Endodermal cell (in vitro differentiated cells): ENCODE measurements around the gene SF3B5. TPM values are rescaled to one million over a fixed set of nuclear protein-coding genes. Genes with fewer than 3 reads are reported as not detected.

Experiments used
- DNase-seq: peaks from one replicate; pipeline ENCODE4 v3.0.0-alpha.2; 2017
- H3K27ac ChIP-seq: 2 replicates; pipeline ENCODE4 v1.5.1; 2013; ENCODE audit warnings: mild to moderate bottlenecking, low read depth, low read length, moderate library complexity
- H3K27me3 ChIP-seq: 2 replicates; pipeline ENCODE4 v1.6.1; 2013; ENCODE audit warnings: mild to moderate bottlenecking, low read length, moderate library complexity; ENCODE audit not compliant: insufficient read depth, control insufficient read depth, poor library complexity, severe bottlenecking
- H3K36me3 ChIP-seq: 2 replicates; pipeline ENCODE4 v1.7.0; 2013; ENCODE audit warnings: mild to moderate bottlenecking, low read length, moderate library complexity; ENCODE audit not compliant: control insufficient read depth, insufficient read depth
- H3K4me1 ChIP-seq: one replicate; pipeline ENCODE4 v1.7.0; 2013; ENCODE audit warnings: low read length; ENCODE audit not compliant: control insufficient read depth, insufficient read depth
- H3K4me3 ChIP-seq: 2 replicates; pipeline ENCODE4 v1.5.1; 2013; ENCODE audit warnings: mild to moderate bottlenecking, low read length, moderate library complexity
- H3K9ac ChIP-seq: 2 replicates; pipeline ENCODE4 v1.6.1; 2013; ENCODE audit warnings: mild to moderate bottlenecking, low read length, moderate library complexity; ENCODE audit not compliant: poor library complexity, severe bottlenecking; ENCODE audit errors: extremely low read depth
- H3K9me3 ChIP-seq: 2 replicates; pipeline ENCODE4 v1.6.1; 2013; ENCODE audit warnings: mild to moderate bottlenecking, low read length, moderate library complexity; ENCODE audit not compliant: control insufficient read depth
- H3K27ac Mint-ChIP-seq: 2 replicates; pipeline ENCODE4 v1.8.0; 2020; ENCODE audit warnings: mixed read lengths
- H3K27me3 Mint-ChIP-seq: 2 replicates; pipeline ENCODE4 v1.8.0; 2021; ENCODE audit warnings: mild to moderate bottlenecking, mixed read lengths; ENCODE audit not compliant: insufficient read depth
- H3K36me3 Mint-ChIP-seq: 2 replicates; pipeline ENCODE4 v1.8.0; 2020; ENCODE audit warnings: low read depth, mixed read lengths
- H3K4me1 Mint-ChIP-seq: 2 replicates; pipeline ENCODE4 v1.8.0; 2020; ENCODE audit warnings: mixed read lengths
- H3K4me3 Mint-ChIP-seq: 2 replicates; pipeline ENCODE4 v1.8.0; 2020; ENCODE audit warnings: mild to moderate bottlenecking, moderate library complexity, mixed read lengths
- H3K9me3 Mint-ChIP-seq: 2 replicates; pipeline ENCODE4 v1.8.0; 2020; ENCODE audit warnings: mild to moderate bottlenecking, mixed read lengths
- CTCF ChIP-seq: fragments of 200-600 bp; sonication (generic); conservative IDR thresholded peaks from 2 replicates; pipeline ENCODE4 v1.5.0; 2021; ENCODE audit warnings: antibody characterized with exemption, mild to moderate bottlenecking
- whole genome bisulfite sequencing, 2 experiments: methylation state at CpG; one replicate each; pipeline versions ENCODE4 v1.1.5 to v1.1.7; 2013; ENCODE audit warnings: missing lambda C conversion rate in 2 of 2, mixed read lengths in 1 of 2; ENCODE audit not compliant: insufficient coverage in 1 of 2, insufficient read length in 1 of 2; 5-methylcytosine and 5-hydroxymethylcytosine counted together
- long read RNA-seq, 4 experiments: library from polyadenylated mRNA in 2 of 4; library from RNA in 1 of 4; library from capped mRNA in 1 of 4; stranded (forward) in 3 of 4; unstranded in 1 of 4; transcript quantifications; one replicate each; pipeline ENCODE4 v2.0.0, GENCODE V29; 2020 to 2021; ENCODE audit warnings: inconsistent platforms in 1 of 4
- polyA plus RNA-seq, 2 experiments: library from polyadenylated mRNA; stranded (reverse); fragments of 50-300 nt; gene quantifications; one replicate each; pipeline ENCODE4 v1.2.3, GENCODE V29; 2013
- total RNA-seq, 2 donors: library from RNA; stranded (reverse); fragmentation: NEBNext Ultra II Directional in 1 of 2; extraction: Animal tissue kit (Norgen Biotek cat#: 25700) in 1 of 2; gene quantifications; 2 replicates in 1 of 2; 3 replicates in 1 of 2; pipeline ENCODE4 v1.2.1, GENCODE V29; 2021

SF3B5 gene
- 100 to 1,000 TPM; 124 to 138 TPM for total RNA-seq
- 171 TPM for polyA plus RNA-seq (2013, experiment 1 of 2)
- polyA plus RNA-seq (2013, experiment 2 of 2): 167 TPM
- long read RNA-seq, experiment 1, transcript SF3B5-201 (1 exons, 693 nt): major isoform, 107 of 107 reads
- long read RNA-seq, experiment 1, partial matches to known transcripts: 0 of 107 reads
- long read RNA-seq, experiment 1, other reads (novel, unspliced or antisense): 0 of 107 reads
- long read RNA-seq, experiment 2, transcript SF3B5-201 (1 exons, 693 nt): major isoform, 54 of 54 reads
- long read RNA-seq, experiment 2, partial matches to known transcripts: 0 of 54 reads
- long read RNA-seq, experiment 2, other reads (novel, unspliced or antisense): 0 of 54 reads
- long read RNA-seq, experiment 3, transcript SF3B5-201 (1 exons, 693 nt): major isoform, 8 of 8 reads
- long read RNA-seq, experiment 3, partial matches to known transcripts: 0 of 8 reads
- long read RNA-seq, experiment 3, other reads (novel, unspliced or antisense): 0 of 8 reads
- long read RNA-seq, experiment 4, partial matches to known transcripts: 0 of 4 reads
- long read RNA-seq, experiment 4, other reads (novel, unspliced or antisense): 0 of 4 reads

DNA sequence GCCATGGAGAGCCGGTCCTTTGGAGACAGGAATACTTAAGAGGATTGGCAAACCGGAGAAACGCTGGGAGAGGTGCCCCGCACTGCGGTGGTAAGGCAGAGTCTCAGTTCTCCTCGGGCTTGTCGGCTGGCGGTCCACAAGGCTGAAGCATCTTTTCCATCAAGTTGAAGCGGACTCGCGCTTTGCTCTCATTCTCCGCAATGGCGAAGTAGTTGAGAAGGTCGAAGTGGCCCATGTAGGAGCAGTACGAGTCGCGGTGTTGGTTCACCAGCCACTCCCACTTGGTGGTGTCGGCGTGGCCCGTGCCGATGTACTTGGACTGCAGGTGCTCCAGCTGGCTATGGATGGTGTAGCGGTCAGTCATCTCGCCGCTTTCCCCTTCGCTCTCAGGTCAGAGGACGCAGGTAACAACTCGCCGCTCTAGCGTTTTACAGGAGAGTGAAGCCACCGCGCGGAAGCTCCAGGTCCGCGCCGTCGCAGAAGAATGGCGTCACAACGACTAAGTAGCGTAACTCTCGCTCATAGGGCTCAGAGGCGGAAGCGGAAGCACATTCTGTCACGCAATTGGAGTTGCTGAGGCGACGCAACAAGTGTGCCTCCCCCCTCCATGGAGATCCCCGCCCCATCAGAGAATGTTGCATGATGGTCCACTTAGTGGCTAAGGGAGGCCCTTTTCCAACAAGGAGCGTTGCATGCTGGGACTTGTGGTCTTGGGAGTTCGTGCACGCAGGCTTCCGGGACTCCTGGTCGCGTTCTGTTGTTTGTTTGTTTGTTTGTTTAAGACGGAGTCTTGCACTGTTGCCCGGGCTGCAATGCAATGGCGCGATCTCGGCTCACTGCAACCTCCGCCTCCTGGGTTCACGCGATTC is at the start of gene SF3B5:
Gene SF3B5 (minus strand): TSS at position 440 of the 869 bp plus-strand sequence. CDS start 76 bp downstream, at position 364.
- H3K27me3 Mint-ChIP-seq: peaks cover 15% of the 10 kb centered on the region
- no peaks in the 10 kb centered on the region for H3K9me3 ChIP-seq
- TF ChIP-seq CTCF: no peak
- peaks cover 7% of the 10 kb centered on the region for H3K4me1 Mint-ChIP-seq
- H3K36me3 ChIP-seq: peaks cover 12% of the 10 kb centered on the region
- no peaks in the 10 kb centered on the region for H3K4me1 ChIP-seq
- H3K9me3 Mint-ChIP-seq: no peaks in the 10 kb centered on the region
- H3K4me3 Mint-ChIP-seq: peak within 1 kb of the TSS; percentile 88
- peak within 1 kb of the TSS; percentile 94 for H3K9ac ChIP-seq
- H3K27ac Mint-ChIP-seq: peak within 1 kb of the TSS; percentile 99
- peak within 1 kb of the TSS; percentile 80 for H3K27ac ChIP-seq
- DNase-seq: peak; percentile 99
- 0% methylated on average over 21 to 60 of the region's 60 CpGs for WGBS, 2 experiments
- peaks cover 17% of the 10 kb centered on the region for H3K27me3 ChIP-seq
- peaks cover 4% of the 10 kb centered on the region for H3K36me3 Mint-ChIP-seq
- peak within 1 kb of the TSS; percentile 98 for H3K4me3 ChIP-seq

GRCh38 chr6:144144996-144145395 is 49.6 kb upstream of the SF3B5 start:
- Histone ChIP-seq H3K9me3 (no peaks in the 10 kb centered on the region), H3K9ac (no peak overlapping the region), H3K36me3 (no peaks in the 10 kb centered on the region), H3K4me1 (no peaks in the 10 kb centered on the region), H3K27me3 (peaks cover 28% of the 10 kb centered on the region), H3K4me3 (no peak overlapping the region), H3K27ac (no peak overlapping the region)
- no peak for TF ChIP-seq CTCF
- 80 to 100% methylated on average over 1 of the region's 1 CpG for WGBS, 2 experiments
- DNase-seq: no peak
- Mint-ChIP-seq H3K9me3 (no peaks in the 10 kb centered on the region), H3K36me3 (no peaks in the 10 kb centered on the region), H3K27me3 (peaks cover 41% of the 10 kb centered on the region), H3K4me1 (no peaks in the 10 kb centered on the region), H3K4me3 (no peak overlapping the region), H3K27ac (no peak overlapping the region)

GRCh38 chr6:144143878-144144277 is 48.5 kb upstream of the SF3B5 start:
- Mint-ChIP-seq H3K4me3 (no peak overlapping the region), H3K36me3 (no peaks in the 10 kb centered on the region), H3K27me3 (peaks cover 31% of the 10 kb centered on the region), H3K4me1 (no peaks in the 10 kb centered on the region), H3K9me3 (no peaks in the 10 kb centered on the region), H3K27ac (no peak overlapping the region)
- DNase-seq: no peak
- Histone ChIP-seq H3K27me3 (peaks cover 17% of the 10 kb centered on the region), H3K4me1 (no peaks in the 10 kb centered on the region), H3K4me3 (no peak overlapping the region), H3K9ac (no peak overlapping the region), H3K9me3 (no peaks in the 10 kb centered on the region), H3K36me3 (no peaks in the 10 kb centered on the region), H3K27ac (no peak overlapping the region)
- no peak for TF ChIP-seq CTCF
